ENCODE results near the gene LRRC15.

The LRRC15 gene

GRCh38 chr3:194315088-194315964 is 54.2 kb downstream of the LRRC15 start:
- DNase-seq: peak; percentile 70

- DNase-seq: no peak
These were observed 55.0 kb downstream of the LRRC15 start for GRCh38 chr3:194314388-194315068.

DNA sequence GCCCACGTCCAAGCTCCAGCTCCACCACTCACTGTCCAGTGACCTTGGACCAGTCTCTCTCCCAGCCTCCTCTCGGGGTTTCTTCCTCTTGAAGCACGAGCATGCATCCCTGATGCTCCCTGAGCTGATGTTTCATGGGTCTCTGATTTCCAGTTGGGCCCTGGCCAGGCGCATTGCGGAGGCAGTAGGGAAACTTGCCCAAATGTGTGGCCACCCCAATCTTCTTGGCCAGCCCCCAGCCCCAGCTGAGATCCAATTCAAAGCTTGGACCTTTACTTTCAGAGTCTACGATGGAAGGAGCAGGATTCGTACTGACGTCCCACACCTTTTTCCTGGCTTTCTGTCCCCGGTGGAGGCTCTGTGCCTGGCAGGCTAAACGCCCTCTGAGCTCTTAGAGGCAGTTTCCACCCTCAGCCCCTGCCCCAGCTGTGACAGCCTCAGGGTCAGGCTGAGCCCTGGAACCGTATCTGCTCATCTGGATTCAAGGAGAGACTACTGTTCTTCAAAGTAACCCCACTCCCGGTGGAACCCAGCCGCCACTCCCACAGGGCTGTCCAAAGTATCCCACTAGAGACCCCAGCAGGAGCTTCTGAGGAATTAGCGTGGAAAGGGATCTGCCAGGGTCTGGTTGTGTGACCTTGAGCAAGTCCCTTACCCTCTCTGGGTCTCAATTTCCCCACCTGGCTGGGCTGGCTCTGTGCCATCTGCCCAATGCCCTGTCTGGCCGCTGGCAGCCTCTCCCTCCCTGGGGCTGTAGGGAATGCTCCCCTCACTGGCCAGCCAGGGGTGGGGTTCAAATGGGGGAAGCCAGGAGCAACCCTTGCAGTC is 55.8 kb downstream of the LRRC15 start:
- no peak for DNase-seq

DNA sequence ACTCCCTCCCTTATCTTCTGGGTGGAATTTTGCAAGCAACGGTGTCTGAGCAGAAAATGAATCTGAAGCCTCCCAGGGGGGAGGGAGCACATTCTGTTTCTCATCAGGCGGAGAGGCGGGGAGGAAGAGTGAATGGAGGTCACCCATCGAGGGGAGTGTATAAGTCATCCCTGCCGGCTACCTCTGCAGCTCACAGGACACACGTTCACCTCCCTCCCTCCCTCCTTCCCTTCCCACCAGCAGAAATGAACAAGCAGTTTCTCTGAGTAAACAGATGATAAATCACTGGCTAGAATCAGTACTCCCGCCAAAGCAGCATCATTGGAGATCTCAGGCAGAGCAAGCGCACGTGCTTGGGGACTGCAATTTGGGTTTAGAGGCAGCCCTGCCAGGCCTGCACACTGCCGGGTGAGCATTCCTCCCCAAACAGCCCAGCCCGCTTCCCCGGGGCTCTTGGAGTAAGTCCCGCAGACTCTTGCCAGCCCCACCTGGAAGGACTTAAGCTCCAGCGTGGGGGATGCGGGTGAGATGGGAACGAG is 56.7 kb downstream of the LRRC15 start:
- no peak for DNase-seq

DNA sequence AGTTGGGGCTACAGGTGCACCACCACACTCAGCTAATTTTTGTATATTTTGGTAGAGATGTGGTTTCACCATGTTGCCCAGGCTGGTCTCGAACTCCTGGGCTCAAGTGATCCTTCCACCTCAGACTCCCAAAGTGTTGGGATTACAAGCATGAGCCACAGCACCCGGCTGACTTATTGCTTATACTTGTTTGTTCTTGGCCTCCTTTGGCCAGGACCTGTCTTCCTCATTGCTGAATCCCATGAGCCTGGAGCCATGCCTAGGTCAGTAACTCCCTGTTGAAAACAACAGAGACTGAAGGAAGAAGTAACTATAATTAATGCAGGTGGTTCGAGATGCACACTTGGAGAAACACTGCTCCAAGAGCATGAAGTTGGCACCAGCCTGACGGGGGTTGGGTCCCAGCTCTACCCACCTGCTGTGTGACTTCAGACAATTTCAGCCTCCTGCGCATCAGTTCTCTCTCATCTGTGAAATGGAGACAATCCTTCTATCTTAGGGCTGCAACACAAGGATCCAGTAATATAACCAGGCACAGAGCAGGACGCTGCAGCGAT is 57.3 kb downstream of the LRRC15 start:
- DNase-seq: no peak

- no peak for DNase-seq
These were observed 58.5 kb downstream of the LRRC15 start for GRCh38 chr3:194311000-194311399.

GRCh38 chr3:194310060-194310835 is 59.3 kb downstream of the LRRC15 start:
- no peak for DNase-seq

GRCh38 chr3:194308601-194309449 is 60.7 kb downstream of the LRRC15 start:
- no peak for DNase-seq

- no peak for DNase-seq
These were observed 61.7 kb downstream of the LRRC15 start for GRCh38 chr3:194307849-194308248.

DNA sequence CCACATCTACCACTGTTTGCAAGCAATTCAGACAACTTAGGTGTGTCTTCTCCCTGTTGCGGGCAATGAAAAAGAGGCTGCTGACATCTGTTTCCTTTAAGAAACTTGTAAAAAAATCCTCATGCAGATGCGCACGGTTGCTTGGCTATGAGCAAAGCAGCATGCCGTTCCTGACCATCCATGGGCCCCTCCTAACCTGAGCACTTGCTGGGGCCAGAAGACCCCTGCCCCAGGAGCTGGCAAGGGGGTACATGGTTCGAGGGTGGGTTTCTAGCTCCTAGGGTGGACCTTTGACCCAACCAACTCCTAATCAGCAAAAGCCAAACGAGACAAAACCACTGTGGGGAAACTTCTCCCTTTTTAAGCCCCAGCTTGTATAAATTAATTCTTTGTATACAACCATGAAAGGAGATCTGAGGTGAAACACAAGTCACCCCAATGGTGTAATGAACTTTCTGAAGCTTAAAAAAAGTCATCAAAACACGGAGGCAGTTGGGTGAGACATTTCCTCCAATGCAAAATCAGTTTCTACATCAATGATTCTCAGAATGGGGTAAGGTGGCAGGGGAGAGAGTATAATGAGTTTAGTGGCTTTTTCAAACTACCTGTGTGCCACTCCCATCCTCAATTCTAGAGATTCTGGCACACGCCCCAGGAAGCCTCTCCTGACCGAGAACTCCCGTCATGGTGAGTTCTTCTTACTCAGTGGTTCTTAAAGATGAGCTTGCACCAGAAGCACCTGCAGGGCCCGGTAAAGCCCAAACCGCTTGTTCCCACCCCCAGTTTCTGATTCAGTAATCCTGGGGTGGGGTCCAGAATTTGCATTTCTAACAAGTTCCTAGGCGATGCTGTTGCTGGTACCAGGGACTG is 62.5 kb downstream of the LRRC15 start:
- DNase-seq: no peak

DNA sequence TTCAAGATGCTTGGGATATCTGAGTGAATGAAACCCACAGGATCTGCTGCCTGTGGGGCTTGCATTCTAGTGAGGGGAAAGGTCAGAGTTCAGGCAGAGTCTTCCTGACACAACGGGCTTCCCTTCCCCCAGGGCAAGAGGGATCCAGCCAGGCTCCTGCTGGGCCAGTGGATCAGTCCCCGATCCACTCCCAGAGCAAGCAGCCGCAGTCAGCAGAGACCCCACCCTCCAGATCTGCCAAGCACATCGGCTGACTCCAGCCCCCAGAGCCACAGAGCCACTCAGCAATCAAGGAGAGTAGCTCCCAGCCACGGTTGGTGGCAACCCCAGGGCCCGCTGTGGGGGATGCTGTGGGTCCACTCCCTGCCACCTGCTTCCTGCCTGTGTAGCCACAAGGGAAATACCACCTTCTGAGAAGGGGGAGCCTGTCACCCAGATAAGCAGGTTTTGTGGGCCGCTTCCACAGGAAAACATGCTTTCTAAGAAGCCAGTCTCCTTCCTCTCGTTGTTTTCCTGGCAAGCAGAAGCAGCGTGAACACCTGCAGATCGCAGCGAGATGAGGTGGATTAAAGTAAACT is 63.3 kb downstream of the LRRC15 start:
- peak; percentile 25 for DNase-seq

GRCh38 chr3:194305356-194306108 is 64.0 kb downstream of the LRRC15 start:
- DNase-seq: no peak
